SU-DHL-6 (cell line): ENCODE data around the gene ZNF628.

Experiments used
- H2AFZ ChIP-seq: fragments of 200-600 bp; sonication (generic); 2 replicates; pipeline ENCODE4 v1.6.1; 2014; ENCODE audit warnings: low read depth, mild to moderate bottlenecking, moderate library complexity, mixed read lengths, antibody characterized with exemption, low read length; ENCODE audit not compliant: severe bottlenecking
- H3F3A ChIP-seq: fragments of 200-600 bp; shearing (Covaris generic); 2 replicates; pipeline ENCODE4 v1.6.0; 2016; ENCODE audit warnings: antibody characterized with exemption, mild to moderate bottlenecking; ENCODE audit not compliant: insufficient read depth
- H3K27ac ChIP-seq: fragments of 200-600 bp; sonication (generic); 2 replicates; pipeline ENCODE4 v1.5.1; 2016; ENCODE audit warnings: low read depth, mild to moderate bottlenecking, low read length, moderate library complexity, mixed read lengths
- H3K27me3 ChIP-seq: fragments of 200-600 bp; sonication (generic), shearing (Covaris generic); 2 replicates; pipeline ENCODE4 v1.6.0; 2014; ENCODE audit warnings: mild to moderate bottlenecking, low read length
- H3K36me3 ChIP-seq: fragments of 200-600 bp; sonication (generic); 2 replicates; pipeline ENCODE4 v1.6.1; 2014; ENCODE audit warnings: mild to moderate bottlenecking, low read length, mixed read lengths
- H3K4me2 ChIP-seq: fragments of 300-600, 200-600 bp; shearing (Covaris generic), sonication (generic); 2 replicates; pipeline ENCODE4 v1.6.0; 2014; ENCODE audit warnings: low read length, low read depth, mild to moderate bottlenecking; ENCODE audit not compliant: poor library complexity, severe bottlenecking
- H3K4me3 ChIP-seq: fragments of 200-600 bp; sonication (generic); 2 replicates; pipeline ENCODE4 v1.5.1; 2014; ENCODE audit warnings: antibody characterized with exemption, low read length, mild to moderate bottlenecking, mixed read lengths; ENCODE audit not compliant: insufficient read depth, poor library complexity, severe bottlenecking
- H3K79me2 ChIP-seq: fragments of 200-600 bp; sonication (generic); 2 replicates; pipeline ENCODE4 v1.6.1; 2014; ENCODE audit warnings: mild to moderate bottlenecking, low read length, moderate library complexity; ENCODE audit not compliant: insufficient read depth
- H3K9ac ChIP-seq: fragments of 200-600 bp; sonication (generic); 2 replicates; pipeline ENCODE4 v1.7.0; 2014; ENCODE audit warnings: mild to moderate bottlenecking, low read length
- H3K9me2 ChIP-seq: fragments of 200-600 bp; sonication (generic); replicated peaks from 2 replicates; pipeline ENCODE4 v1.6.1; 2014; ENCODE audit warnings: low read length; ENCODE audit not compliant: insufficient read depth
- H3K9me3 ChIP-seq: fragments of 200-600 bp; sonication (generic); 2 replicates; pipeline ENCODE4 v1.6.1; 2014; ENCODE audit warnings: low read length, mixed read lengths; ENCODE audit not compliant: insufficient read depth
- H4K20me1 ChIP-seq: fragments of 200-600 bp; sonication (generic); 2 replicates; pipeline ENCODE4 v1.6.1; 2014; ENCODE audit warnings: low read depth, mild to moderate bottlenecking, antibody characterized with exemption, low read length, moderate library complexity, mixed read lengths
- CTCF ChIP-seq: fragments of 200-600 bp; sonication (generic); IDR thresholded peaks from one replicate; pipeline ENCODE4 v1.5.1; 2017; ENCODE audit warnings: antibody characterized with exemption, mild to moderate bottlenecking, low read length, moderate library complexity; ENCODE audit not compliant: insufficient read depth, poor library complexity, severe bottlenecking
- EZH2phosphoT487 ChIP-seq: fragments of 200-600 bp; sonication (generic), shearing (Covaris generic); conservative IDR thresholded peaks from 2 replicates; pipeline ENCODE4 v1.6.1; 2018; ENCODE audit warnings: mild to moderate bottlenecking, antibody characterized with exemption, low read length, moderate library complexity, mixed read lengths

Gene ZNF628

GRCh38 chr19:55466241-55466614 is 10.2 kb upstream of the ZNF628 start:
- no peak overlapping the region for H3K9ac ChIP-seq
- H3K9me3 ChIP-seq: no peaks in the 10 kb centered on the region
- no peaks in the 10 kb centered on the region for H4K20me1 ChIP-seq
- no peaks in the 10 kb centered on the region for H3F3A ChIP-seq
- H3K27ac ChIP-seq: no peak overlapping the region
- no peak overlapping the region for H2AFZ ChIP-seq
- H3K4me2 ChIP-seq: no peak overlapping the region
- no peaks in the 10 kb centered on the region for H3K36me3 ChIP-seq
- H3K9me2 ChIP-seq: no peaks in the 10 kb centered on the region
- H3K4me3 ChIP-seq: no peak overlapping the region
- no peaks in the 10 kb centered on the region for H3K27me3 ChIP-seq
- H3K79me2 ChIP-seq: no peaks in the 10 kb centered on the region
- no peak for TF ChIP-seq EZH2phosphoT487
- no peak for TF ChIP-seq CTCF

- Histone ChIP-seq H3F3A (no peaks in the 10 kb centered on the region), H3K9me2 (no peaks in the 10 kb centered on the region), H3K4me3 (no peak overlapping the region), H3K27me3 (no peaks in the 10 kb centered on the region), H3K79me2 (no peaks in the 10 kb centered on the region), H4K20me1 (no peaks in the 10 kb centered on the region), H3K36me3 (no peaks in the 10 kb centered on the region), H3K27ac (no peak overlapping the region), H3K9me3 (no peaks in the 10 kb centered on the region), H3K4me2 (no peak overlapping the region), H3K9ac (no peak overlapping the region), H2AFZ (peak overlapping the region; percentile 15)
- TF ChIP-seq CTCF (peak; percentile 96), EZH2phosphoT487 (no peak)
Measured at GRCh38 chr19:55467236-55468053, 9.0 kb upstream of the ZNF628 start.

GRCh38 chr19:55468054-55468393 is 8.4 kb upstream of the ZNF628 start:
- H3K36me3 ChIP-seq: no peaks in the 10 kb centered on the region
- H3K27ac ChIP-seq: no peak overlapping the region
- no peak overlapping the region for H3K4me2 ChIP-seq
- H3K4me3 ChIP-seq: no peak overlapping the region
- no peaks in the 10 kb centered on the region for H3F3A ChIP-seq
- H3K9me3 ChIP-seq: no peaks in the 10 kb centered on the region
- no peaks in the 10 kb centered on the region for H3K9me2 ChIP-seq
- no peaks in the 10 kb centered on the region for H3K27me3 ChIP-seq
- H3K9ac ChIP-seq: no peak overlapping the region
- TF ChIP-seq EZH2phosphoT487 (no peak), CTCF (no peak)
- peak overlapping the region; percentile 15 for H2AFZ ChIP-seq
- H4K20me1 ChIP-seq: no peaks in the 10 kb centered on the region
- H3K79me2 ChIP-seq: no peaks in the 10 kb centered on the region
